Measurements from ENCODE around the gene ABHD12B. TPM values are rescaled to one million over a fixed set of nuclear protein-coding genes. Genes with fewer than 3 reads are reported as not detected.

Gene ABHD12B
- total RNA-seq, 1 experiment from 2014 or later: 51.0 TPM

GRCh38 chr14:50864237-50864636 is 7.6 kb upstream of the ABHD12B start:
- no peak overlapping the region for H2BK15ac ChIP-seq (ENCODE audit: low read depth, low read length)
- Mint-ChIP-seq H3K27ac (no peak overlapping the region), H3K27me3 (ENCODE audit: low read depth) (peaks cover 5% of the 10 kb centered on the region), H3K9me3 (no peaks in the 10 kb centered on the region), H3K36me3 (ENCODE audit: insufficient read depth in 1 of 3, low read depth in 3 of 3) (no peaks in the 10 kb centered on the region), H3K4me1 (peaks cover 26 to 27% of the 10 kb centered on the region in 2 experiments), H3K4me3 (no peak overlapping the region)
- no peak overlapping the region for H3K27ac ChIP-seq (ENCODE audit: insufficient read length, low read depth, low read length)
- no peaks in the 10 kb centered on the region for H3K23me2 ChIP-seq (ENCODE audit: insufficient read length, low read depth, low read length, poor library complexity, severe bottlenecking)
- H3K23ac ChIP-seq (ENCODE audit: insufficient read length, low read depth, low read length): no peak overlapping the region
- H3T11ph ChIP-seq (ENCODE audit: low read length): no peak overlapping the region
- H3K27me3 ChIP-seq (ENCODE audit: insufficient read depth, low read length): no peaks in the 10 kb centered on the region
- no peak overlapping the region for H2BK20ac ChIP-seq (ENCODE audit: low read depth, low read length, poor library complexity, severe bottlenecking)
- no peak overlapping the region for H2AK5ac ChIP-seq (ENCODE audit: insufficient read length, low read length)
- TF ChIP-seq CTCF (conservative IDR thresholded peaks at IDR 0.05): no peak
- H4K91ac ChIP-seq (ENCODE audit: insufficient read length, low read depth, low read length): no peak overlapping the region
- H3K56ac ChIP-seq (ENCODE audit: insufficient read length, low read depth, low read length): no peak overlapping the region
- no peak overlapping the region for H4K8ac ChIP-seq (replicated peaks; ENCODE audit: insufficient read length, low read depth, low read length)
- DNase-seq: no peak
- no peak overlapping the region for H4K5ac ChIP-seq (ENCODE audit: insufficient read length, low read depth, low read length)
- no peak overlapping the region for H3K9ac ChIP-seq (ENCODE audit: extremely low read depth, insufficient read length, low read length)
- no peak overlapping the region for H3K4ac ChIP-seq (ENCODE audit: low read depth, low read length)
- H2BK12ac ChIP-seq (ENCODE audit: insufficient read length, low read depth, low read length): no peak overlapping the region
- no peaks in the 10 kb centered on the region for H4K20me1 ChIP-seq (ENCODE audit: control insufficient read depth, insufficient read depth, insufficient read length)
- no peak overlapping the region for H2AFZ ChIP-seq (ENCODE audit: low read length)
- no peaks in the 10 kb centered on the region for H3K79me1 ChIP-seq (ENCODE audit: insufficient read depth, low read depth, low read length, poor library complexity, severe bottlenecking)
- H3K18ac ChIP-seq (ENCODE audit: insufficient read length, low read depth, low read length): no peak overlapping the region
- no peak overlapping the region for H2BK5ac ChIP-seq (ENCODE audit: insufficient read length, low read length)
- no peaks in the 10 kb centered on the region for H3K79me2 ChIP-seq (ENCODE audit: insufficient read depth, low read length)
- H2BK120ac ChIP-seq (ENCODE audit: low read depth, low read length, poor library complexity, severe bottlenecking): no peak overlapping the region
- no peaks in the 10 kb centered on the region for H3K9me3 ChIP-seq (ENCODE audit: control insufficient read depth, low read depth, low read length)
- no peak overlapping the region for H3K14ac ChIP-seq (ENCODE audit: insufficient read depth, low read length)
- peaks cover 4% of the 10 kb centered on the region for H3K4me1 ChIP-seq (ENCODE audit: insufficient read depth, low read length)
- H3K4me2 ChIP-seq (ENCODE audit: insufficient read depth, insufficient read length, low read length): no peak overlapping the region

Measured in H9 (cell line).